Activated effector memory CD4-positive, alpha-beta T cell treated with Interleukin-2 at 50 U/mL for 16 hours (primary cell): Measurements from ENCODE around the gene PCYOX1L.

Source experiments
- DNase-seq: peaks from one replicate; pipeline ENCODE4 v3.0.0-alpha.2; 2020

Gene PCYOX1L

DNA sequence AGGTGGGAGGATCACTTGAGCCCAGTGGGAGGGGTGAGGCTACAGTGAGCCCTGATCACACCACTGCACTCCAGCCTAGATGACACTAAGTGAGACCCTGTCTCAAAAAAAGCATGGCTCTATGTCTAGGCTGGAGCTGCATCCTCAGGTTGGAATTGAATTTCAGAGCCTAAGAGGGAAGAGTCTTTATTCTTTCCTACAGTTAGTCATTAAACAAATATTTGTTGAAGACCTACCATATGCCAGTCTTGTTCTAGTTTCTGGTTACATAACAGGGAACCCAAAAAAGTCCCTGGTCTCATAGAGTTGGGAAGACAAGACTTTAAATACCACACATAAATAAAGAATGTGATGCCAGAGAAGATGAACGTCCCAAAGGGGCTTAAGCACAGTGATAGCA lies 19.5 kb upstream of the PCYOX1L start:
- DNase-seq = no peak

DNA sequence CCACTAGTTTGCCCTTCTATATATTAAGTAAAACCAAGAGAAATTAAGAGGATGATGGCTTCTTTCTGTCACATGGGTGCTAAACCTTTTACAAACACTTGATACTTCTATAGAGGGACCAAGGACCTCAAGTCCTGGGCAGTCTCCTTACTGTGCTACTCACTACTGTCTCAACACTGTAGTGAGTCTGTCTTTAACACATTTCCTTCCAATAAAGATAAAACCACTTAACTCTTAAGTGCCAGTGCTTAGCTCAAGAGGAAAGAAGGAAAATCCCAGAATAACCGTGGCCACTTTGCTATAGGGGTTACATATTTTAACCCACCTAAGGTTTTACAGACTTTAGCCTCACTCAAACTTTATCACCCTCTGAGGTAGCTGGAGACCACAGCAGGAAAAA lies 16.9 kb upstream of the PCYOX1L start:
- DNase-seq = no peak

DNA sequence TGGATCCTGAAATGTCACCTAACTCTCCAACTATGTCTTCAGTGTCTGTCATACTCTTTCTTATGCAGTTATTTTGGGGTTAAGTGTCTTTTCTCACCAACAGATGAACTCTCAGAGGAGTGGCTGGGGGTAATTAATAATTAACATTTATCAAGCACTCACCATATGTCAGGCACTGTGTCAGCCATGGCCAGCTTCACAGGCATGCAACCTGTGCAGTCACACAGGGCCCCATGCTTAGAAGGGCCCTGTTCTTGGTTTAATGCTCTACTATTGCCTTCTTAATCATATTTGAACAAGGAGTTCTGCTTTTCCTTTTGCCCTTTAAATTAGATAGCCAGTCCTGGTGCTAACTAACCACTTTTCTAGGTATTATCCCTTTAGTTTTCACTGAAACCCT lies 16.0 kb upstream of the PCYOX1L start:
- no peak for DNase-seq

DNA sequence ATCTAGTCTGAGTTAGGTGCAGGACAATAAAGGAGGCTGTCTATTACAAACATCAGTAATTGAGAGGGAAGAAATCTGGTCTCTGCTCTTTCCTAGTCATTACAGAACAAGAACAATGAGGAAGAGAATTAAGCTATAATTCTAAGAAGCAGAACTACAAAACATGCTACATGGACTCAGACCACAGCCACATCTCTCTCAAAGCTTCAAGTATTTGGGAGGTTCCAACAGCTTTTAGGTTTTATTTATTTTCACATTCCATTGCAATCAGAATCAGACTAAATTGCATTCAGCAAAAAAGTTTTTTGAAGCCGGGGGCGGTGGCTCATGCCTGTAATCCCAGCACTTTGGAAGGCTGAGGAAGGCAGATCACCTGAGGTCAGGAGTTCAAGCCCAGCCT lies 13.7 kb upstream of the PCYOX1L start:
- DNase-seq = no peak

DNA sequence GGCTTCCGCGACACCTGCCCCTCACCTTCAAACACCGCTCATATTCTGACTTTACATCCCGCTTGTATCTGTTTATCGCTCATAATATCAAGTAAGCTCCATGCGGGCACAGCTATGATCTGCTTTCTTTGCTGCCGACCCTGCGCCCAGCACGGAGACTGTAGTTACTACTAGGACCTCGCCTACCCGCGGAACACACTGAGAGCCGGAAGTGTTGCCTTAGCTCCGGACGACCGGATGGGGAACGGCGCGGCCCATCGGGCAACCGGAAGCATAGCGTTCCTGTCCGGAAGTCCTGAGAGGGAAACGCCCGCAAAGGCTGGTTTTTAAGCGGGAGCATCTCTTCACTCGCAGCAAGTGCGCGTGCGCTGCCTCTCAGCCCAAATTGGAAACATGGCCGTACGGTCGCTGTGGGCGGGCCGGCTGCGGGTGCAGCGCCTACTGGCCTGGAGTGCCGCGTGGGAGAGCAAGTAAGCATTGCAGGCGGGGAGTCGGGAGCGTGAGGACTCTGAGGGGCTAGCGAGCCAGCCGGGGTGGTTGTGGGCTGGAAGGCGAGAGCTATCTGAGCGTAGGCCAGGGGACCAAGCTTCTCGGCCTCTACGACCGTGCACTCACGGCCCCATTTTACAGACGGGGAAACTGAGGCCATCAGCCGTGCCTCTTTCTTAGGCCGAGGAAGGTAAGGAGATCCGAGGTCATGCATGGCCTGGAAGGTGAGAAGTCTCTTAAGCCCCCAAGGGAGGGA lies 12.5 kb upstream of the PCYOX1L start, which contains the start of gene GRPEL2:
GRPEL2 (plus strand) TSS at position 353 of the 745 bp plus-strand sequence; CDS start at position 394, 41 bp downstream.
- DNase-seq = peak; percentile 82

DNA sequence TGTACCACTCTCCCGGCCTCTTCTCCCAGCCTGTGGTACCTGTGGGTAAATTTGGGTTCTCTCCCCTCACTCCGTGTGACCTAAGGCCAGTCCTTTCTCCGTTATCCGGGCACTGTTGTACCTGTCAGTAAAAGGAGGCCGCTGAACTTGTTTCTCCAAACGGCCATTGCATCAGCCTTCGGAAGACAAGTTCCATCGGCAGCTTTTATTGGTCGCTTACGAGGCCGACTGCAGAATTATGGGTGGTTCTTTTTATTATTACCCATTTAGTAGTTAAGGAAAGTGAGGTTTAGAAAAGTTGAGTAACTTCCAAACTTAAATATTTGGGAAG lies 12.0 kb upstream of the PCYOX1L start:
- DNase-seq = no peak

DNA sequence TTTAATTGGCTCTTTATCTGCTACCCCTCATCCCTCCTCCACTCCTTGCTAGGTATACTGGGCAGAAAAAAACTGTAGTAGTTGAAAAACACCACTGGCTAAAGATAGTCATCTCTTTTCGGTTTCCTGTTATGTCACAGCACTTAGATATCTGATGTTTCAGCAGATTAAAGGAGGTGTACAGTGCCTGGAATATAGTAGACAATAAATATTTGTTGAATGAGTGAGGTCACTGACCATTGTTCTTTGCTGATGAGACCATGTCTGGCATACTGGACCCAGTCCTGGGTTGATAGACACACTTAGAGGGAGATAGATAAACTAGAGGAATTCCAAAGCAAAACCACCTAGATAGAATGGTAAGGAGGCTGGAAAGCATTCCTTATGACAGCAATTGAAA lies 9.3 kb upstream of the PCYOX1L start:
- DNase-seq = no peak

DNA sequence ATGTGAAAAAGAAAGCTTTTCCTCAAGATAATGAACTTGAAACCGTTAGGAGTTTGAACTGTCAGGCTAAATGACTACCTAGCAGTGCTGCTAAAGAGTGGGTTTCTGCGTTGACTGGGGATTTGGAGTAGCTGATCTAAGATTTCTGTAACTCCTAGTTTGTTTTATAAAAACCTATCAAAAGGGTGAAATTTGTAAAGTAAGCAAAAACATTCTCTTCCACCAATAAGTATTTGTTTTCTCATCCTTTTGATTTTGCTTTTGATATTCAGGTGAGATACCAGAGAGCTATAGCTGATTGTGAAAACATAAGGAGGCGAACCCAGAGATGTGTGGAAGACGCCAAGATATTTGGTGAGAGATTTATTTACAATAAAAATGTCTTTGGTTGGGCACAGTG lies 8.5 kb upstream of the PCYOX1L start:
- DNase-seq = no peak

DNA sequence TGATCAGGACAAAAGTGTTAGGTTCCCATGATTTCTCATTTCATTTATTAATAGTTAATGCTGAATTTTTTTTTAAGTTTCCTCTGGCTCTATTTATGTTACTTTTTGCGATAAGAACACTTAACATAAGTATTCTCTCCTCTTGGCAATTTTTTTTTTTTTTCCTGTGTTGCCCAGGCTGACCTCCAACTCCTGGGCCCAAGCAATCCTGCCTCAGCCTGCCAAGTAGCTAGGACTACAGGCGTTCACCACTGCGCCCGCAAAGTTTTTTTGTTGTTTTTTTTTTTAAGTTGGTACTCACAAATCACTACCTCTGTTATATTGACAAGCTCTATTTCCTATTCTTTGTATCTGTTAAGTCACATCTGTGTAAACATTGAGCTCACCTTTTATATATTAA lies 5.7 kb upstream of the PCYOX1L start:
- DNase-seq = no peak

DNA sequence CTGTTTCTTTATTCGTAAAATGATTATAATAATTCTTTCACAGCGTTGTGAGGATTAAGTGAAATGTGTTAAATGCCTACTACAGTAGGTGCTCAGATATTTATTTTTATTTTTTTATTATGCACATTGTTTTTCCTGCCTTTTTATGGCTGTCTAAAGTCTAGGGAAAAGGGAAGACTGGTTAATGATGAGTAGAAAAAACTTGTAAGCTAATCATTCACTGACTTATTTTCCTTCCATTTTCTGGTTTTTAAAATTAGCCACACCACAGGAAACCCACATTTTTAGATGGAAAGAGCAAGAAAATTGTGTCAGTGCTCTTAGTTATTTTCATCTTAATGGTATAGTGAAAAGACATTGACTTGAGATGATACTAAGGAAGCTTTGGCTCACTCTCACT lies 3.9 kb upstream of the PCYOX1L start:
- DNase-seq = no peak

DNA sequence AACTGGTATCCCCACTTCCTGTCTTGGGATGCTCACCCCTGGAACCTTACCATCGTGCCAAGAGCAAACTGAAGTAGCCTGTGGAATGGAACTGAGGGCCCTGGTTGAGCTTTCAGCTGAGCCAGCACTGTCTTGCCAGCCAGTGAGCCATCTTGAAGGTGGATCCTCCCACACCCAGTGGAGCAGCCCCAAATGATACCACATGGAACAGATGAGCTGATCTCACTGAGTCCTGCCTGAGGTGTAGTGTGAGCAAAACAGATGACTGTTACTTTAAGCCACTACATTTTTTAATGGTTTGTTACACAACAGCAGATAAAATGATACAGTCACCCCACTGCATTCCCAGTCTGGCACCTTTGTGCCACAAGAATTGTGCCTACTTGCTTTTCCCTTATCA lies 2.2 kb upstream of the PCYOX1L start:
- DNase-seq = no peak

DNA sequence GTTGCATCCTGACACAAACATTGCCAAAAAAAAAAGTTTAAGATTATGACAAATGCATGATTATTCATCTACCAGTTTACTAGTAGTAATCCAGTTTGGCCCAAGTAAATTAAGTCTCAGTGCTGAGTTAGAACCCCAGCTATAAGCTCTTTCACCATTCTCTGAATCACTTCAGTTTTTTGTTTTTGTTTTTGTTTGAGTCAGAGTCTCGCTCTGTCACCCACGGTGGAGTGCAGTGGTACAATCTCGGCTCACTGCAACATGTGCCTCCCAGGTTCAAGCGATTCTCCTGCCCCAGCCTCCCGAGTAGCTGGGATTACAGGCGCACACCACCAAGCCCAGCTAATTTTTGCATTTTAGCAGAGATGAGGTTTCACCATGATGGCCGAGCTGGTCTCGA lies 1.5 kb upstream of the PCYOX1L start:
- DNase-seq = no peak

DNA sequence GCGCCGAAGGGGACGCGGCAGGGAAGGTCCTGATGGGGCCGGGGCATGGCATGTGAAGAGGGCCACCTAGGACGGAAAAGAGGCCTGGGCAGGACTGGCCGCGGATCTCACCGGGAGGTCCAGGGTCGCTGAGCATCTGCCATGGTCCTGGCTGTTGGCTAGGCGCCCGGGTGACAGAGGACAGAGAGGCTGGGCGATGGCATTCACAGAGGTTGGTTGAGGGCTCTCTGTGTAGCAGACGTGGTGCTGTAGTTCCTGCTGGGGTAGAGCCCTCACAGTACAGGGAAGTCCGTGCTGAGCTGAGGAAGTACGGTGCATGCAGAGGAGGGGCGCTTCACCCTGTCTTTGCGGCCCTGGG lies 427 bp downstream of the PCYOX1L start:
- peak; percentile 19 for DNase-seq

DNA sequence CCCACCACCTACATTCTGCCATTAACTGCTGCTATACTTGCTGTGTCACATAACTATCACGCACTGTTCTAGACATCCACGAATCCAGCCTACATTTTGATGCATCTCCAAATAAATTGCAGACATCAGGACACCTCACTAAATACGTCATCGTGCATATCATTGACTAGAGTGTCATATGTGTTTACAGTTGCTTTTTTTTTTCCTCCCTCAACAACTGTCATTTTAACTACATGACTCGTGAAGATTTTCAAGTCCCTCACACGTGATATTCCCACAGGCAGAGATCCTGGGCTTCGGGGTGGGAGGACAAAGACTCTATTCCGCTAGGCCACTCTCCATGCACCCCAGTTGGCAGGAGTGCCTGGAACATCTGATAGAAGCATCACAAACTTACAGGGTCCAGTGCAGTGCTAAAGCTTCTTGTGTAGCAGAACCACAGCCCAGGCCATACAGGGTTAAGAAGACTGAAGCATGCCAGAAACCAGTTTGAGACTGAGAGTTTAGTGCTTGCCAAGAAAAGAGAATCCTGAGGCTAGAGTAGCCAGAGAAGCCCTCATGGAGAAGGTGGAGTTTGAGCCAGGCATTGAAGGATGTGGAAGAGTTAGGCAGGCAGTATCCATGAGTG lies 1.1 kb downstream of the PCYOX1L start:
- DNase-seq = no peak

DNA sequence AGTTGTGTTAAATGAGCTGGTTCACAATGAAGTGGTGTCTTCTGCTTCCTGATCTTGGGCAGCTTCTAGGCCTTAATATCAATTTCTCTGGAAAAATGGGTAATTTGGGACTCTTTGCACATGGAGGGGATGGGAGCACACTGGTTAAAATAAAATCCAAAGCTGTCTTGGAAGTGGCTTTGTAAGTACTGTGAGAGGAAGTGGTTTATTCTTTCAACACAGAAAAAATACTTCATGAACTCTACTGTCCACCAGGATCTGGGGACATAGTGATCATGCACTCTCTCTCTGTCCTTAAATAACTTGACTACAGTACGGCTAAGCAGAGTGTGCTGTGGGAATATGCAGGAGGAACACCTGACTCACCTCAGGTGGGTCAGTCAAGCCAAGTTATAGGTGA lies 2.4 kb downstream of the PCYOX1L start:
- no peak for DNase-seq

DNA sequence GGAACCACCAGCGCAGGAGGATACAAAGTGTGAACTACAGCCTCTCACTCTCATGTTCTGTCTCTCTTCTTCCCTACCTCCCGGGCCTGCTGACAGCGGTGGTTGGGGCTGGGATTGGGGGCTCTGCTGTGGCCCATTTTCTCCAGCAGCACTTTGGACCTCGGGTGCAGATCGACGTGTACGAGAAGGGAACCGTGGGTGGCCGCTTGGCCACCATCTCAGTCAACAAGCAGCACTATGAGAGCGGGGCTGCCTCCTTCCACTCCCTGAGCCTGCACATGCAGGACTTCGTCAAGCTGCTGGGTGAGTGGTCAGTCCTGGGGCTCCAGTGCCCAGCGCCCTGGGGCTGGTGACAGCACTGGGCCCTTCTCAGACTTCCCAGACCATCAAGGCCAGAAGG lies 4.7 kb downstream of the PCYOX1L start:
- no peak for DNase-seq

DNA sequence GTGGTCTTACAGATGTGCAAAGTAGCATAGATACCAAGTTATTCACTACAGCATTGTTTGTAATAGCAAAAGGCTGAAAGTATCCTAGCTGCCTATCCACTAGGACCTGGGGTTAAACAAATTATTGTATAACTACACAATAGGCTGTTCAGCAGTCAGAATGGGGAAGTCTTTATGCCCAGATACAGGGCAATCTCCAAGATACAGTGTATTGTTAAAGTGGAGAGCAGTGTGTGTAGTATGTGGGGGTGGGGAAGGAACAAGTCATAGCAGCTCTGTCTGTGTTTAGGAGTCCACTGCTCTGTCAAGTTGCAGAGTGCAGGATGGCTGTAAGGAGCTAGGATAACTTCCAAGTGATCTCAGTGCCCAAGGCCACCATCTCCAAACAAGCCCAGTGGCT lies 5.5 kb downstream of the PCYOX1L start:
- DNase-seq = no peak

DNA sequence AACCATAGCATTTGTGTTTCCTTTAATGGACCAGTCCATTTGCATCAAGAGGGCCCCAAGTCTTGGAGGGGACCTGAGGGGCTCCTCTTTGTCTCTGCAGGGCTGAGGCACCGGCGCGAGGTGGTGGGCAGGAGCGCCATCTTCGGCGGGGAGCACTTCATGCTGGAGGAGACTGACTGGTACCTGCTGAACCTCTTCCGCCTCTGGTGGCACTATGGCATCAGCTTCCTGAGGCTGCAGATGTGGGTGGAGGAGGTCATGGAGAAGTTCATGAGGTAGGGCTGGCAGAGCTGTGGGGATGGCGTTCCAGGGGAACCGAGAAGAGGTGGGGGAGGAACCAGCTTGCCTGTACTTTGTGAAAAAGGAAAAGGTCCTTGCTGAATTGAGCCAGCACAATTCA lies 6.1 kb downstream of the PCYOX1L start:
- DNase-seq = no peak

DNA sequence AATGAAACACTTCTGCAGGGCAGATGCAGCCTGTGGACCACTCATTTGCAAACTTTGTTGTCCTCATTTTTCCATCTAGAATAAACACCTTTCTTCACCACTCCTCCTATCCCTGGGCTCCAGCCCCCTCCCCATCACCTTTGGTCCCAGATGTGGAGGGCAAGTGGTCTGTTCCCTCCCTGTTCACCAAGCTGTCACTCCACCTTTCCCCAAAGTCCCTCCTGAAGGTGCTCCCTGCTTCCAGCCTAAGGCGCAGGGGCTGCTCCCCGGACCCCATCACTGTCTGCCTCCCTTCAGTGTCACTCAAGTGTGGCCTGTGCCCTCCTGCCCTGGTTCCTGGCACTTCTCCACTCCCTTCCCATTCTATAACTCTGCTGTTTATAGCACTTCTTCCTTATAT lies 6.9 kb downstream of the PCYOX1L start:
- DNase-seq = no peak

DNA sequence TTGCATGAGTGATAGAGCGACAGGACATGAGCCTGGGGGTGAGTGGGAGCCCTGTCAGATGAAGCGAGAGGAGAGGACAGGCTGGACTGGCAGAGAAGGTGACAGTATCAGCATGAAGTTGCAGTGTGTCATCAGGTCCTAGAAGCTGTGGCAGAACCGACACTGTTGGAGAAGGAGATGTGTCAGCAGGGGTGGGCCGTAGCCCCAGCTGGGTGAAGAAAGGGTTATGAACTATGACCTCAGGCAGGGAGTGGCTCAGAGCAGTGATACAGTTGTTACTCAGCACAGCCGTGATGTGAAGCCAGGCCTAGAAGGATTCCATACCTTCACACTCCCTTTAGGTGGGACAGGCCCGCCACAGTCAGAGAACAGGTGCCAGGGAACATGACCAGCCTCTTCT lies 7.6 kb downstream of the PCYOX1L start:
- DNase-seq = no peak

DNA sequence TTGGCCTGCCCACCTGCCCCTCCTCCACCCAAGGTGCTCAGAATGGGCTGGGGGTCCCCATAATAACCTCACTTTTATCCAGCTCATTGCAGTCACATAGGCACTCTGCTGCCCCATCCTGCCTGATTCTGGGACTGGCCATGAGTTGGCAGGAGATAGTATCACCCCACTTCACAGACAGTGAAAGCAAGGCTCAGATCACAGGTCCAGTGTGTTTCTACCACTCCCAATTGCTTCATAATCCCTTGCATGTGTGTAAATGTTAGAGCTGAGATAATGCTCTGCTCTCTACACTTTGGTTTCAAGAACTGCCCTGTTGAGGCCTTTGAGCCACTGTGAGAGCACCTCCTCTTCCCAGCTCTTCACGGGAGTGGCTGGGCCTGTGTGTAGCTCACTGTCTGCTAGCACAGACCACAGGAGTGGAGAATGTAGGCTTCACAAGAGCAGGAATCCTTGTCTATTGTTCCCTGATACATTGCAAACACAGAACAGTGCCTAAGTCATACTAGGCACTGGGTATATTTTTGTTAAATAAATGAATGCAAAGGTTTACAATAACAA lies 8.4 kb downstream of the PCYOX1L start:
- no peak for DNase-seq

DNA sequence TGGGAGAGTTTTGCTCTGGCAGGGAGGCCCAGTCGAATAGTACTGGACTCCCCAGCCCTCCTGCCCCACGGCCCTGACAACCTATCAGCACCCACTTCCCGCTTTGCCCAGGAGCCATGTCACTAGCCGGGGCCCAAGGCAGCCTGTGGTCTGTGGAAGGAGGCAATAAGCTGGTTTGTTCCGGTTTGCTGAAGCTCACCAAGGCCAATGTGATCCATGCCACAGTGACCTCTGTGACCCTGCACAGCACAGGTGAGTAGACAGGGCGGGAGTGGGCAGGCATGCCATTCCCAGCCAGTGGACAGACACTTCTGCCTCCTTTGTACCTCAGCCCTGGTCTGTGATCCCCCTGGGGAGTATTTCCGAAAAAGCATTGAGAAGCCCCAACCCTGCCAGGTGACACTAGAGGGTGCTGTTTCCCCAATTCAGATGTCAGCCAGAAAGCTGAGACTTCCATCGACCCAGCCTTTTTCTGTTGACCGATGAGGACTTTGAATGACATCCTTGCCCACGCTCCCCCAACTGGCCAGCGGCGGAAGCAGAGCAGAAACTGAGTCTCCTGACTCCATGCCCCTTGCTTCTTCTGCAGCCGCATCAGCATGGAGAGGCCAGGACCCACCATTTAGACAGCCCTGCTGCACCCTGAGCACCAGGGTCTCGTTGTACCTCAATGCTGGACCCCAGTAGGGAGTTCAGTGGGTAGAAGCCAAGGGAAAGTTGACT lies 9.6 kb downstream of the PCYOX1L start:
- DNase-seq = peak; percentile 32

DNA sequence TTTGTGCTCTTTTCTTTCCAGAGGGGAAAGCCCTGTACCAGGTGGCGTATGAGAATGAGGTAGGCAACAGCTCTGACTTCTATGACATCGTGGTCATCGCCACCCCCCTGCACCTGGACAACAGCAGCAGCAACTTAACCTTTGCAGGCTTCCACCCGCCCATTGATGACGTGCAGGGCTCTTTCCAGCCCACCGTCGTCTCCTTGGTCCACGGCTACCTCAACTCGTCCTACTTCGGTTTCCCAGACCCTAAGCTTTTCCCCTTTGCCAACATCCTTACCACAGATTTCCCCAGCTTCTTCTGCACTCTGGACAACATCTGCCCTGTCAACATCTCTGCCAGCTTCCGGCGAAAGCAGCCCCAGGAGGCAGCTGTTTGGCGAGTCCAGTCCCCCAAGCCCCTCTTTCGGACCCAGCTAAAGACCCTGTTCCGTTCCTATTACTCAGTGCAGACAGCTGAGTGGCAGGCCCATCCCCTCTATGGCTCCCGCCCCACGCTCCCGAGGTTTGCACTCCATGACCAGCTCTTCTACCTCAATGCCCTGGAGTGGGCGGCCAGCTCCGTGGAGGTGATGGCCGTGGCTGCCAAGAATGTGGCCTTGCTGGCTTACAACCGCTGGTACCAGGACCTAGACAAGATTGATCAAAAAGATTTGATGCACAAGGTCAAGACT lies 10.3 kb downstream of the PCYOX1L start:
- no peak for DNase-seq

DNA sequence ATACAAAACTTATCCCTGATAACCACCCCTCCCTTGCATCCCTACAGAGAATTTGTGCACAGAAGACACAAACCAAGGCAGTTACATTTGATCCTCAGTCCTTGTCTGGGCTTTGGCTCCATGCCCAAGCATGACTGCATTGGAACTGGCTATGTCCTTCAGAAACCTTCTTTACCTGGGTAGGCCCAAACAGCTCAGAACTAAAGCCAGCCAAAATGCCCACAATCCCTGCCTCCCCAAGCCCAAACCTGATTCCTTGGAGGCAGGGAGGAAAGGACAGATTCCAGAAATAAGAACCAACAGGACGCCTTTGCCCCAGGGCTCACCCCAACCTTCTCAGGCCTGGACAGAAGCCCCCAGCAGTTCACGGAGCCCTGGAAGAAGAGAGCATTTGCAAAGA lies 13.0 kb downstream of the PCYOX1L start:
- no peak for DNase-seq
